BE2C (cell line): ENCODE results near the gene CFDP1.
A peak's percentile ranks its signal among the peaks of the same experiment; 100 is the strongest.

ENCODE experiments used
- DNase-seq: peaks from one replicate; pipeline ENCODE4 v3.0.0-alpha.2; 2020
- H3K27me3 ChIP-seq: fragments of 250-450 bp; sonication (Bioruptor Pico); 2 replicates; pipeline ENCODE4 v1.5.1; 2020; ENCODE audit warnings: mild to moderate bottlenecking
- H3K36me3 ChIP-seq: fragments of 250-450 bp; sonication (Bioruptor Pico); 2 replicates; pipeline ENCODE4 v1.5.1; 2020; ENCODE audit warnings: mild to moderate bottlenecking
- H3K4me1 ChIP-seq: fragments of 250-450 bp; sonication (Bioruptor Pico); 2 replicates; pipeline ENCODE4 v1.5.1; 2020
- H3K4me3 ChIP-seq: 2 replicates; pipeline ENCODE4 v1.5.1; 2011; ENCODE audit warnings: low read depth, low read length
- H3K9me3 ChIP-seq: fragments of 250-450 bp; sonication (Bioruptor Pico); 2 replicates; pipeline ENCODE4 v1.5.1; 2020
- CTCF ChIP-seq: IDR thresholded peaks from 2 replicates; pipeline ENCODE4 v1.5.1; 2012; ENCODE audit warnings: mild to moderate bottlenecking, low read depth, low read length

The CFDP1 gene

GRCh38 chr16:75477680-75478473 is 44.6 kb upstream of the CFDP1 start:
- Histone ChIP-seq H3K9me3 (no peaks in the 10 kb centered on the region), H3K27me3 (no peaks in the 10 kb centered on the region), H3K36me3 (no peaks in the 10 kb centered on the region), H3K4me3 (no peak overlapping the region), H3K4me1 (no peaks in the 10 kb centered on the region)
- no peak for TF ChIP-seq CTCF
- DNase-seq: no peak

GRCh38 chr16:75476817-75477216 is 43.5 kb upstream of the CFDP1 start:
- Histone ChIP-seq H3K4me3 (no peak overlapping the region), H3K36me3 (no peaks in the 10 kb centered on the region), H3K27me3 (no peaks in the 10 kb centered on the region), H3K4me1 (no peaks in the 10 kb centered on the region), H3K9me3 (no peaks in the 10 kb centered on the region)
- no peak for TF ChIP-seq CTCF
- DNase-seq: no peak

GRCh38 chr16:75475420-75475847 is 42.1 kb upstream of the CFDP1 start:
- Histone ChIP-seq H3K4me3 (no peak overlapping the region), H3K36me3 (no peaks in the 10 kb centered on the region), H3K4me1 (no peaks in the 10 kb centered on the region), H3K9me3 (no peaks in the 10 kb centered on the region), H3K27me3 (no peaks in the 10 kb centered on the region)
- DNase-seq: no peak
- TF ChIP-seq CTCF: no peak

- no peak overlapping the region for H3K4me3 ChIP-seq
- no peaks in the 10 kb centered on the region for H3K27me3 ChIP-seq
- no peak for TF ChIP-seq CTCF
- H3K9me3 ChIP-seq: no peaks in the 10 kb centered on the region
- DNase-seq: no peak
- no peaks in the 10 kb centered on the region for H3K36me3 ChIP-seq
- no peaks in the 10 kb centered on the region for H3K4me1 ChIP-seq
Measured at GRCh38 chr16:75472908-75473877, 39.9 kb upstream of the CFDP1 start.

- no peaks in the 10 kb centered on the region for H3K4me1 ChIP-seq
- TF ChIP-seq CTCF: peak; percentile 93
- H3K4me3 ChIP-seq: no peak overlapping the region
- DNase-seq: peak; percentile 61
- H3K27me3 ChIP-seq: no peaks in the 10 kb centered on the region
- H3K36me3 ChIP-seq: no peaks in the 10 kb centered on the region
- H3K9me3 ChIP-seq: no peaks in the 10 kb centered on the region
Measured at GRCh38 chr16:75471723-75472633, 38.7 kb upstream of the CFDP1 start.
